GM23338 (cell line): Measurements from ENCODE around the gene CSRP2. TPM values are rescaled to one million over a fixed set of nuclear protein-coding genes. Genes with fewer than 3 reads are reported as not detected.

Experiments
- ATAC-seq: fragments of 200-7000 bp; cut with Tn5 transposase; 3 replicates; pipeline ENCODE4 v1.9.1; 2020
- DNase-seq: peaks from one replicate; pipeline ENCODE4 v3.0.0-alpha.2; 2015; ENCODE audit warnings: low spot score
- H2AFZ ChIP-seq: fragments of 200-600 bp; sonication (generic); 2 replicates; pipeline ENCODE4 v1.8.0; 2016; ENCODE audit warnings: antibody characterized with exemption, mild to moderate bottlenecking, moderate library complexity
- H3F3A ChIP-seq: fragments of 200-600 bp; sonication (generic); replicated peaks from 2 replicates; pipeline ENCODE4 v1.8.0; 2017; ENCODE audit warnings: antibody characterized with exemption, mixed run types, low read depth
- H3K27ac ChIP-seq: fragments of 200-600 bp; sonication (generic); 2 replicates; pipeline ENCODE4 v1.6.1; 2016; ENCODE audit warnings: low read depth
- H3K27me3 ChIP-seq: fragments of 200-600 bp; sonication (generic); 2 replicates; pipeline ENCODE4 v1.8.0; 2016; ENCODE audit warnings: mild to moderate bottlenecking, mixed run types, moderate library complexity; ENCODE audit not compliant: insufficient read depth
- H3K36me3 ChIP-seq: fragments of 200-600 bp; sonication (generic); 2 replicates; pipeline ENCODE4 v1.8.0; 2016; ENCODE audit warnings: mild to moderate bottlenecking; ENCODE audit not compliant: insufficient read depth
- H3K4me1 ChIP-seq: fragments of 200-600 bp; sonication (generic); 2 replicates; pipeline ENCODE4 v1.8.0; 2016; ENCODE audit warnings: mild to moderate bottlenecking, moderate library complexity; ENCODE audit not compliant: insufficient read depth
- H3K4me2 ChIP-seq: fragments of 200-600 bp; sonication (generic); 2 replicates; pipeline ENCODE4 v1.7.1; 2017; ENCODE audit warnings: mixed run types
- H3K4me3 ChIP-seq: fragments of 200-600 bp; sonication (generic); 2 replicates; pipeline ENCODE4 v1.6.1; 2016; ENCODE audit warnings: mixed run types
- H3K79me2 ChIP-seq: fragments of 200-600 bp; sonication (generic); replicated peaks from 2 replicates; pipeline ENCODE4 v1.8.0; 2017; ENCODE audit warnings: mild to moderate bottlenecking; ENCODE audit not compliant: insufficient read depth
- H3K9me2 ChIP-seq: fragments of 200-600 bp; sonication (generic); 2 replicates; pipeline ENCODE4 v1.8.0; 2017; ENCODE audit not compliant: insufficient read depth
- H4K20me1 ChIP-seq: fragments of 200-600 bp; sonication (generic); replicated peaks from 2 replicates; pipeline ENCODE4 v1.8.0; 2017; ENCODE audit warnings: mild to moderate bottlenecking; ENCODE audit not compliant: insufficient read depth
- H3K27ac Mint-ChIP-seq: 2 replicates; pipeline ENCODE4 v1.8.0; 2020; ENCODE audit warnings: inconsistent platforms, mild to moderate bottlenecking, moderate library complexity, mixed read lengths
- H3K27me3 Mint-ChIP-seq: 3 replicates; pipeline ENCODE4 v1.8.0; 2022; ENCODE audit warnings: low read depth, mild to moderate bottlenecking, moderate library complexity, mixed read lengths, inconsistent platforms; ENCODE audit not compliant: insufficient read depth, poor library complexity
- H3K36me3 Mint-ChIP-seq: 3 replicates; pipeline ENCODE4 v1.8.0; 2021; ENCODE audit warnings: low read depth, mild to moderate bottlenecking, inconsistent platforms, moderate library complexity, mixed read lengths
- H3K4me1 Mint-ChIP-seq: 3 replicates; pipeline ENCODE4 v1.8.0; 2020; ENCODE audit warnings: mild to moderate bottlenecking, inconsistent platforms, mixed read lengths
- H3K4me3 Mint-ChIP-seq: 3 replicates; pipeline ENCODE4 v1.8.0; 2021; ENCODE audit warnings: moderate library complexity, mild to moderate bottlenecking, inconsistent platforms, mixed read lengths
- H3K9me3 Mint-ChIP-seq: 3 replicates; pipeline ENCODE4 v1.8.0; 2020; ENCODE audit warnings: moderate library complexity, mild to moderate bottlenecking, inconsistent platforms, mixed read lengths
- EZH2 ChIP-seq: fragments of 200-600 bp; sonication (generic); IDR thresholded peaks from one replicate; pipeline ENCODE4 v1.8.0; 2017; ENCODE audit warnings: antibody characterized with exemption, mild to moderate bottlenecking, low read depth; ENCODE audit not compliant: unreplicated experiment
- EZH2phosphoT487 ChIP-seq: fragments of 200-600 bp; sonication (generic); IDR thresholded peaks from one replicate; pipeline ENCODE4 v1.8.1; 2018; ENCODE audit warnings: antibody characterized with exemption; ENCODE audit not compliant: unreplicated experiment
- NANOG ChIP-seq: IDR thresholded peaks from 2 replicates; pipeline ENCODE4 v1.6.1; 2016; ENCODE audit warnings: antibody characterized with exemption, borderline replicate concordance
- POLR2AphosphoS5 ChIP-seq: IDR thresholded peaks from 2 replicates; pipeline ENCODE4 v1.6.1; 2016; ENCODE audit warnings: antibody characterized with exemption, low read depth
- STAT1 ChIP-seq: IDR thresholded peaks from one replicate; pipeline ENCODE4 v1.6.1; 2016; ENCODE audit warnings: antibody characterized with exemption; ENCODE audit not compliant: unreplicated experiment
- ZNF114 ChIP-seq: fragments of 250-450 bp; sonication (Bioruptor Pico); IDR thresholded peaks from 2 replicates; pipeline ENCODE4 v1.5.0; 2020; ENCODE audit warnings: mild to moderate bottlenecking, moderate library complexity
- polyA plus RNA-seq: library from polyadenylated mRNA; unstranded; fragments of >200 nt; fragmentation: Nextera tagmentation; extraction: Ambion mirVana; gene quantifications from 2 replicates; pipeline ENCODE4 v1.2.1, GENCODE V29; 2016
- total RNA-seq: library from RNA; depleted of rRNA; stranded (reverse); fragments of >200 nt; shearing (Covaris generic); gene quantifications from 2 replicates; pipeline ENCODE4 v1.2.3, GENCODE V29; 2014
- TF ChIP-seq, protein P1 (sequence below): IDR thresholded peaks from one replicate; pipeline ENCODE4 v1.6.1; 2018; ENCODE audit warnings: antibody characterized with exemption; ENCODE audit not compliant: unreplicated experiment
- TF ChIP-seq, protein P2 (sequence below): IDR thresholded peaks from 2 replicates; pipeline ENCODE4 v1.6.1; 2016; ENCODE audit warnings: antibody characterized with exemption
- TF ChIP-seq, protein P3 (sequence below), 2 experiments: fragments of 200-600 bp in 1 of 2; sonication (generic) in 1 of 2; conservative IDR thresholded peaks; 2 replicates each; pipeline versions ENCODE4 v1.5.1 to v1.6.1; 2016 to 2017; ENCODE audit warnings: antibody characterized with exemption in 2 of 2, low read depth in 2 of 2, mild to moderate bottlenecking in 2 of 2, moderate library complexity in 1 of 2

Gene CSRP2
- total and polyA plus RNA-seq, 2 experiments from 2014 or later = 166 to 315 TPM

- Mint-ChIP-seq H3K4me1 (peaks cover 17% of the 10 kb centered on the region), H3K36me3 (peaks cover 54% of the 10 kb centered on the region)
Observed at GRCh38 chr12:76860256-76860655, 18.6 kb downstream of the CSRP2 start.

More at GRCh38 chr12:76860256-76860655, 18.6 kb downstream of the CSRP2 start:
- Histone ChIP-seq H3K4me1 (peaks cover 16% of the 10 kb centered on the region), H3K27ac (no peak overlapping the region), H3K9me2 (no peaks in the 10 kb centered on the region), H3K36me3 (peaks cover 17% of the 10 kb centered on the region; the same call in 1 of the 2 replicates), H3K4me3 (no peak overlapping the region), H3K27me3 (no peaks in the 10 kb centered on the region), H3K79me2 (no peaks in the 10 kb centered on the region; the same call in 1 of the 2 replicates), H3F3A (no peaks in the 10 kb centered on the region; the same call in 1 of the 2 replicates), H2AFZ (no peak overlapping the region), H4K20me1 (no peaks in the 10 kb centered on the region), H3K4me2 (no peak overlapping the region)
- H3K9me3 Mint-ChIP-seq = no peaks in the 10 kb centered on the region
- H3K27me3 Mint-ChIP-seq = no peaks in the 10 kb centered on the region
- DNase-seq (no peak), ATAC-seq (no peak)
- no peak for TF ChIP-seq EZH2phosphoT487
- no peak for TF ChIP-seq ZNF114 (CRISPR knock-in tag)
- no peak for TF ChIP-seq EZH2
- TF ChIP-seq NANOG = no peak
- TF ChIP-seq, protein P1, sequence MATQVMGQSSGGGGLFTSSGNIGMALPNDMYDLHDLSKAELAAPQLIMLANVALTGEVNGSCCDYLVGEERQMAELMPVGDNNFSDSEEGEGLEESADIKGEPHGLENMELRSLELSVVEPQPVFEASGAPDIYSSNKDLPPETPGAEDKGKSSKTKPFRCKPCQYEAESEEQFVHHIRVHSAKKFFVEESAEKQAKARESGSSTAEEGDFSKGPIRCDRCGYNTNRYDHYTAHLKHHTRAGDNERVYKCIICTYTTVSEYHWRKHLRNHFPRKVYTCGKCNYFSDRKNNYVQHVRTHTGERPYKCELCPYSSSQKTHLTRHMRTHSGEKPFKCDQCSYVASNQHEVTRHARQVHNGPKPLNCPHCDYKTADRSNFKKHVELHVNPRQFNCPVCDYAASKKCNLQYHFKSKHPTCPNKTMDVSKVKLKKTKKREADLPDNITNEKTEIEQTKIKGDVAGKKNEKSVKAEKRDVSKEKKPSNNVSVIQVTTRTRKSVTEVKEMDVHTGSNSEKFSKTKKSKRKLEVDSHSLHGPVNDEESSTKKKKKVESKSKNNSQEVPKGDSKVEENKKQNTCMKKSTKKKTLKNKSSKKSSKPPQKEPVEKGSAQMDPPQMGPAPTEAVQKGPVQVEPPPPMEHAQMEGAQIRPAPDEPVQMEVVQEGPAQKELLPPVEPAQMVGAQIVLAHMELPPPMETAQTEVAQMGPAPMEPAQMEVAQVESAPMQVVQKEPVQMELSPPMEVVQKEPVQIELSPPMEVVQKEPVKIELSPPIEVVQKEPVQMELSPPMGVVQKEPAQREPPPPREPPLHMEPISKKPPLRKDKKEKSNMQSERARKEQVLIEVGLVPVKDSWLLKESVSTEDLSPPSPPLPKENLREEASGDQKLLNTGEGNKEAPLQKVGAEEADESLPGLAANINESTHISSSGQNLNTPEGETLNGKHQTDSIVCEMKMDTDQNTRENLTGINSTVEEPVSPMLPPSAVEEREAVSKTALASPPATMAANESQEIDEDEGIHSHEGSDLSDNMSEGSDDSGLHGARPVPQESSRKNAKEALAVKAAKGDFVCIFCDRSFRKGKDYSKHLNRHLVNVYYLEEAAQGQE = no peak
- TF ChIP-seq STAT1 = no peak
- TF ChIP-seq POLR2AphosphoS5 = no peak
- TF ChIP-seq, protein P2, sequence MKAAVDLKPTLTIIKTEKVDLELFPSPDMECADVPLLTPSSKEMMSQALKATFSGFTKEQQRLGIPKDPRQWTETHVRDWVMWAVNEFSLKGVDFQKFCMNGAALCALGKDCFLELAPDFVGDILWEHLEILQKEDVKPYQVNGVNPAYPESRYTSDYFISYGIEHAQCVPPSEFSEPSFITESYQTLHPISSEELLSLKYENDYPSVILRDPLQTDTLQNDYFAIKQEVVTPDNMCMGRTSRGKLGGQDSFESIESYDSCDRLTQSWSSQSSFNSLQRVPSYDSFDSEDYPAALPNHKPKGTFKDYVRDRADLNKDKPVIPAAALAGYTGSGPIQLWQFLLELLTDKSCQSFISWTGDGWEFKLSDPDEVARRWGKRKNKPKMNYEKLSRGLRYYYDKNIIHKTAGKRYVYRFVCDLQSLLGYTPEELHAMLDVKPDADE = no peak
- TF ChIP-seq, protein P3, sequence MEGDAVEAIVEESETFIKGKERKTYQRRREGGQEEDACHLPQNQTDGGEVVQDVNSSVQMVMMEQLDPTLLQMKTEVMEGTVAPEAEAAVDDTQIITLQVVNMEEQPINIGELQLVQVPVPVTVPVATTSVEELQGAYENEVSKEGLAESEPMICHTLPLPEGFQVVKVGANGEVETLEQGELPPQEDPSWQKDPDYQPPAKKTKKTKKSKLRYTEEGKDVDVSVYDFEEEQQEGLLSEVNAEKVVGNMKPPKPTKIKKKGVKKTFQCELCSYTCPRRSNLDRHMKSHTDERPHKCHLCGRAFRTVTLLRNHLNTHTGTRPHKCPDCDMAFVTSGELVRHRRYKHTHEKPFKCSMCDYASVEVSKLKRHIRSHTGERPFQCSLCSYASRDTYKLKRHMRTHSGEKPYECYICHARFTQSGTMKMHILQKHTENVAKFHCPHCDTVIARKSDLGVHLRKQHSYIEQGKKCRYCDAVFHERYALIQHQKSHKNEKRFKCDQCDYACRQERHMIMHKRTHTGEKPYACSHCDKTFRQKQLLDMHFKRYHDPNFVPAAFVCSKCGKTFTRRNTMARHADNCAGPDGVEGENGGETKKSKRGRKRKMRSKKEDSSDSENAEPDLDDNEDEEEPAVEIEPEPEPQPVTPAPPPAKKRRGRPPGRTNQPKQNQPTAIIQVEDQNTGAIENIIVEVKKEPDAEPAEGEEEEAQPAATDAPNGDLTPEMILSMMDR (conservative IDR thresholded peaks at IDR 0.05; ENCODE audit: low read depth in 2 of 2) = no peak
- H3K27ac Mint-ChIP-seq = peak overlapping the region; percentile 64; the same call in 1 of the 2 replicates
- H3K4me3 Mint-ChIP-seq = no peak overlapping the region
